Esophagus mucosa (tissue), 1 donor: ENCODE data around the gene AGBL5. TPM values are rescaled to one million over a fixed set of nuclear protein-coding genes. Genes with fewer than 3 reads are reported as not detected.
"Not testable (repeated sequence)": the region's sequence is repeated elsewhere in the genome, so short reads cannot be mapped to it uniquely, and the experiment has no call there.

ENCODE experiments used
- ATAC-seq: fragments of 200-7000 bp; cut with Tn5 transposase; one replicate; pipeline ENCODE4 v1.9.1; 2020
- total RNA-seq: library from RNA; stranded (reverse); gene quantifications from one replicate; pipeline ENCODE4 v1.2.4, GENCODE V29; 2023
- donor health status: DM: yes; HTN: yes; CAD: no.

The AGBL5 gene
- total RNA-seq, 1 donor from 2014 or later, result 14.1 TPM

GRCh38 chr2:27093430-27094352 lies 42.2 kb downstream of the AGBL5 start:
- ATAC-seq, result no peak

- no peak for ATAC-seq
These were observed 43.0 kb downstream of the AGBL5 start for GRCh38 chr2:27094353-27094984.

GRCh38 chr2:27095427-27095744 lies 43.9 kb downstream of the AGBL5 start:
- ATAC-seq, result peak; percentile 5

DNA sequence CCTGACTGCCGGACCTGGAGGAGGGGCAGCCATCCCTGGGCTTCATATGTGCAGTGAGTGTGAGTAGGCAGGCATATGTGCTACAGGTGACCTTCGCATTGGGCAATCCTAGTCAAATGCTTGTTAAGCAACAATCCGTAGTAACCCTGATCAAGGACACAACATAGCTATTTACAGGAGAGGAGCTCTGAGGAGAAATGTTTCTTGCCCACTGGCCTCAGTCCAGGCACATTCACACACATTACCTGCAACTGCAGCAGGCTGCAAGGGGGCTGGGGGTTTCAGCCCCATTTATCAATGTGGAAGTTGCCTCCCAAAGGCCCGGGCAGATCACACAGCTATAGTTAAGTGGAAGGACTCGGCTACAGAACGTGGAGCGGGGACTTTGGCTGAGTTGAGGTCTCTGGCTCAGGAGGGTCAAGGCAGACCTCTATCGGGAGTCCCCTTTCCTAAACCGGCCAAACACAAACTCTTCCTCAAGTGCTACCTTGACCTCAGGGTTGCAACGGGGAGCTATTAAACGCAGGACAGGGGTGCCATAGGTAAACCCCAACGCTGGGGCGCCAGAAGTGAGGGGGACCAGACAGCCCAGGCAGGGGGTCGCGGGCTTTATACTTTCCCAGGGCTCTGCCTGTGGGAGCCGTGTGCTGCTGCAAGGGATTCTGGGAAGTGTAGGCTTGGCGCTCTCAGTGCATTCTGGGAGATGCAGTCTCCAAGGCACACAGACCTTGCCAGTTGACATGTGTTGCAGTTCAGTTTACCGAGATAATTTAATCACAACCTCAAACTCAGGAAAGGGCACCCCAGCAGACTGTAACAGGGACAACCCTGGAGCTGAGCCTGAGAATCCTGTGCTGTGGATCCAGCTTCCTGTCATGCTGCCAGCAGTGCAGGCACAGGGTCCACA lies 44.5 kb downstream of the AGBL5 start:
- ATAC-seq, result peak; percentile 54

- ATAC-seq, result no peak
These were observed 45.4 kb downstream of the AGBL5 start for GRCh38 chr2:27096748-27097297.

DNA sequence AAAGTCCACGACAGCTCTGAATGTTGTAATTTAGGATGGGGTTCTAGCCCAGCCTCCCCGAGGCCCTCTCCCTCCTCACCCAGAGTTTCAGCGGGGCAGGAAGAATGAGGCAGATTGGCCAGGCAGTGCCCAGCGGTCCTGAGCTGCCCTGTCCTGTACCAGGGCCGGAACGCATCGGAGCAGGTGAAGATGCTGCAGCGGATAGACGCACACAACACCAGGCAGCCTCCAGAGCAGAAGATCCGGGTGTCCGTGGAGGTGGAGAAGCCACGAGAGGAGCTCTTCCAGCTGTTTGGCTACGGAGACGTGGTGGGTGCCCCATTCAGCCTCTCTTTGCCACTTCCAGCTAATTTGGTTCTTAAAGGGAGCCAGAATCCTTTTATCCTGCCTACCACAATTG lies 45.9 kb downstream of the AGBL5 start:
- ATAC-seq, result no peak

GRCh38 chr2:27099334-27099955 lies 48.0 kb downstream of the AGBL5 start:
- no peak for ATAC-seq

DNA sequence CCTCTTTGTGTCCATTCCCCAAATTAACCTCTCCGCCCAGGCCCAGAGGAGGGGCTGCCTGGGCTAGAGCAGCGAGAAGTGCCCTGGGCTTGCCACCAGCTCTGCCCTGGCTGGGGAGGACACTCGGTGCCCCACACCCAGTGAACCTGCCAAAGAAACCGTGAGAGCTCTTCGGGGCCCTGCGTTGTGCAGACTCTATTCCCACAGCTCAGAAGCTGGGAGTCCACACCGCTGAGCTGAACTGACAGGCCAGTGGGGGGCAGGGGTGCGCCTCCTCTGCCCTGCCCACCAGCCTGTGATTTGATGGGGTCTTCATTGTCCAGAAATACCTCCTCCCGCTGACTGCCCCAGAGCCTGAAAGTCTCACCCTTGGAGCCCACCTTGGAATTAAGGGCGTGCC lies 48.6 kb downstream of the AGBL5 start:
- ATAC-seq, result no peak

DNA sequence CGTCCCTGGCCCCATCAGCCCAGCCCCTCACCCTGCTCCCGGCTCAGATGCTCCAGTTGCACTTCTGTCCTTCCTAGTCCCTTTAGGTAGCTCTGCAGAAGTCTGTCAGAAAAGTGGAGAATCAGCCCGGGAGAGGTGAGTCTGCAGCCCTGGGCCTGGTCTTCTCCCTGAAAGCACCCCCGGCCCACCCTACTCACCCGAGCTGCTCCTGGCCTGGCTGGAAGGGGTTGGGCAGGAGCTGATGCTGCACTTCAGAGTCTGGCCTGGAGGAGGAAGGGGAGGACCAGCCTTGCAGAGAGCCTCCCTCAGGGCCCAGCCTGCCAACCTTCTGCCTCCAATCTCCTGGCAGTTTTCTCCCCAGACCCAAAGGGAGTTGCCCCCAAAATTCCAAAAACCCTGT lies 50.9 kb downstream of the AGBL5 start:
- no peak for ATAC-seq

- ATAC-seq, result no peak
These were observed 54.5 kb downstream of the AGBL5 start for GRCh38 chr2:27105981-27106380.

DNA sequence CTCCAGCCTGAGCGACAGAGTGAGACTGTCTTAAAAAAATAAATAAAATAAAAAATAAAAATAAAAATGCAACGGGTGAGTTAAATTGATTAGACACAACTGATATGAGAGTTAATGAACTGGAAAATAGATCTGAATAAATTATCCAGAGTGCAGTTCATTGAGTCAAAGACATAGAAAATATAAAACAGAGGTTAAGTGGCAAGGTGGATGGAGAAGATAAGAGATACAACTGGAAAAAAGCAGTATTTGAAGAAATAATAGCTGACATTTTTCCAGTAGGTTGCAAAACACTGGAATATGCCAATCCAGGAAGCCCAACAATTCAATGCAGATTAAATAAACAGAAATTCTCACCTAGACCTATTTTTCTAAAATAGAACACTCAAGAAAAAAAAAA lies 56.8 kb downstream of the AGBL5 start:
- ATAC-seq, result no peak

DNA sequence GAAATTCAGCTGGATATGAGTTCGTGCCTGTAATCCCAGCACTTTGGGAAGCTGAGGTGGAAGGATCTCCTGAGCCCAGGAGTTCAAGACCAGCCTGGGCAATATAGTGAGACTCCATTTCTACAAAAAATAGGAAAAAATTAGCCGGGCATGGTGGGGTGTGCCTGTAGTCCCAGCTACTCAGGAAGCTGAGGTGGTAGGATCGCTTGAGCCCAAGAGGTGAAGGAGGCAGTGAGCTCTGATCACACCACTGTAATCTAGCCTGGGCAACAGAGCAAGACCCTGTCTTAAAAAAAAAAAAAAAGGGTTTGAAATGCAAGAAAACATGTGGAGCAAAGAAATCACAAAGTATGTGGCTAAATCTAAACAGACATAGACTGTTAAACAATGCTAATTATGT lies 57.6 kb downstream of the AGBL5 start:
- ATAC-seq, result no peak

DNA sequence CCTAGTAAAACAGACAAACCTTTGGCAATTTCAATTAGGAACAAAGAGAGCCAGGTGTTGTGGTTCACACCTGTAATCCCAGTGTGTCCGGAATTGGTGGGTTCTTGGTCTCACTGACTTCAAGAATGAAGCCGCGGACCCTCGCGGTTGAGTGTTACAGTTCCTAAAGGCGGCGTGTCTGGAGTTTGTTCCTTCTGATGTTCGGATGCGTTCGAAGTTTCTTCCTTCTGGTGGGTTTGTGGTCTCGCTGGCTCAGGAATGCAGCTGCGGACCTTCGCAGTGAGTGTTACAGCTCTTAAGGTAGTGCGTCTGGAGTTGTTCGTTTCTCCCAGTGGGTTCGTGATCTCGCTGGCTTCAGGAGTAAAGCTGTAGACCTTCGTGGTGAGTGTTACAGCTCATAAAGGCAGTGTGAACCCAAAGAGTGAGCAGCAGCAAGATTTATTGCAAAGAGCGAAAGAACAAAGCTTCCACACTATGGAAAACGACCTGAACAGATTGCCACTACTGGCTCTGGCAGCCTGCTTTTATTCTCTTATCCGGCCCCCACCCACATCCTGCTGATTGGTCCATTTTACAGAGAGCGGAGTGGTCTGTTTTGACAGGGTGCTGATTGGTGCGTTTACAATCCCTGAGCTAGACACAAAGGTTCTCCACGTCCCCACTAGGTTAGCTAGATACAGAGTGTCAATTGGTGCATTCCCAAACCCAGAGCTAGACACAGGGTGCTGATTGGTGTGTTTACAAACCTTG lies 59.3 kb downstream of the AGBL5 start:
- ATAC-seq, result not testable (repeated sequence)

DNA sequence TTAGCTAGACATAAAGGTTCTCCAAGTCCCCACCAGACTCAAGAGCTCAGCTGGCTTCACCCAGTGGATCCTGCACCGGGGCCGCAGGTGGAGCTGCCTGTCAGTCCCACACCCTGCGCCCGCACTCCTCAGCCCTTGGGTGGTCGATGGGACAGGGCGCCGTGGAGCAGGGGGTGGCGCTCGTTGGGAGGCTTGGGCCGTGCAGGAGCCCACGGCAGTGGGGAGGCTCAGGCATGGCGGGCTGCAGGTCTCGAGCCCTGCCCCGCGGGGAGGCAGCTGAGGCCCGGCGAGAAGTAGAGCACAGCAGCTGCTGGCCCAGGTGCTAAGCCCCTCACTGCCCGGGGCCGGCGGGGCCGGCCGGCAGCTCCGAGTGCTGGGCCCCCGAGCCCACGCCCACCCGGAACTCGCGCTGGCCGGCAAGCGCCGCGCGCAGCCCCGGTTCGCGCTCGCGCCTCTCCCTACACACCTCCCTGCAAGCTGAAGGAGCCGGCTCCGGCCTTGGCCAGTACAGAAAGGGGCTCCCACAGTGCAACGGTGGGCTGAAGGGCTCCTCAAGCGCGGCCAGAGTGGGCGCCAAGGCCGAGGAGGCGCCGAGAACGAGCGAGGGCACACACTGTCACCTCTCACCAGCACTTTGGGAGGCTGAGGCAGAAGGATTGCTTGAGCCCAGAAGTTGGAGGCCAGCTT lies 60.1 kb downstream of the AGBL5 start:
- ATAC-seq, result not testable (repeated sequence)

- ATAC-seq, result no peak
These were observed 64.1 kb downstream of the AGBL5 start for GRCh38 chr2:27115519-27115918.

GRCh38 chr2:27117995-27118524 lies 66.6 kb downstream of the AGBL5 start:
- no peak for ATAC-seq

GRCh38 chr2:27118525-27119329 lies 67.3 kb downstream of the AGBL5 start, which contains the start of gene CGREF1:
TSS of gene CGREF1 (minus strand) at chr2:27119128. CDS start at chr2:27104366, 14,762 bp downstream.
- ATAC-seq, result no peak

DNA sequence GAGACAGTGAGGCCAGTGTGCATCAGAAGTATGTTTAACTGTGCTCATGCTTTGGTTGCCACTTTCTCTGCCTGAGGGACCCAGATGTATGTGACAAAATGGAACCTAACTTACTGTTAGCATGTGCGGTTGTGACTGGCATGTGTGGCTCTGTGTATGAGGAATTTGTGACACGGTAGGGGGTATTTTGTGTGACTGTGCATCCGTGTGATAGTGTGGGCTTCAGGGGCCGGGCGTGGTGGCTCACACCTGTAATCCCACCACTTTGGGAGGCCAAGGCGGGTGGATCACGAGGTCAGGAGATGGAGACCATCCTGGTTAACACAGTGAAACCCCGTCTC lies 67.8 kb downstream of the AGBL5 start:
- not testable (repeated sequence) for ATAC-seq
